ENCODE measurements around the gene CACHD1.
A peak's percentile ranks its signal among the peaks of the same experiment; 100 is the strongest.

CACHD1 gene

GRCh38 chr1:64555947-64556346 lies 86.0 kb downstream of the CACHD1 start:
- DNase-seq: no peak

GRCh38 chr1:64561993-64562392 lies 92.1 kb downstream of the CACHD1 start:
- no peak for DNase-seq

GRCh38 chr1:64563958-64564565 lies 94.1 kb downstream of the CACHD1 start:
- DNase-seq: no peak

- DNase-seq: no peak
Measured at GRCh38 chr1:64564891-64565290, 95.0 kb downstream of the CACHD1 start.

- no peak for DNase-seq
Measured at GRCh38 chr1:64567426-64568170, 97.7 kb downstream of the CACHD1 start.

GRCh38 chr1:64568171-64568450 lies 98.2 kb downstream of the CACHD1 start:
- DNase-seq: no peak

- no peak for DNase-seq
Measured at GRCh38 chr1:64569411-64569810, 99.5 kb downstream of the CACHD1 start.

- no peak for DNase-seq
Measured at GRCh38 chr1:64570267-64570855, 100.4 kb downstream of the CACHD1 start.

GRCh38 chr1:64572222-64572900 lies 102.4 kb downstream of the CACHD1 start:
- no peak for DNase-seq

GRCh38 chr1:64574301-64574700 lies 104.4 kb downstream of the CACHD1 start:
- no peak for DNase-seq

- no peak for DNase-seq
Measured at GRCh38 chr1:64575881-64576676, 106.2 kb downstream of the CACHD1 start.

- DNase-seq: no peak
Measured at GRCh38 chr1:64578270-64578973, 108.5 kb downstream of the CACHD1 start.

GRCh38 chr1:64579767-64580166 lies 109.8 kb downstream of the CACHD1 start:
- DNase-seq: peak; percentile 54

GRCh38 chr1:64581135-64581842 lies 111.4 kb downstream of the CACHD1 start:
- no peak for DNase-seq

GRCh38 chr1:64581843-64582185 lies 111.9 kb downstream of the CACHD1 start:
- DNase-seq: no peak

- DNase-seq: no peak
Measured at GRCh38 chr1:64584479-64584878, 114.5 kb downstream of the CACHD1 start.

- no peak for DNase-seq
Measured at GRCh38 chr1:64588876-64589275, 118.9 kb downstream of the CACHD1 start.

- DNase-seq: no peak
Measured at GRCh38 chr1:64590316-64590715, 120.4 kb downstream of the CACHD1 start.

- no peak for DNase-seq
Measured at GRCh38 chr1:64594446-64594845, 124.5 kb downstream of the CACHD1 start.

- no peak for DNase-seq
Measured at GRCh38 chr1:64595871-64596515, 126.1 kb downstream of the CACHD1 start.

GRCh38 chr1:64597113-64597512 lies 127.2 kb downstream of the CACHD1 start:
- no peak for DNase-seq

Data from hematopoietic multipotent progenitor cell treated with erythropoietin and hydrocortisone succinate and interleukin-3 and kit ligand, for 6 days (in vitro differentiated cells).